ENCODE results near the gene SLC19A3.
"Not testable (repeated sequence)": the region's sequence is repeated elsewhere in the genome, so short reads cannot be mapped to it uniquely, and the experiment has no call there.

Gene SLC19A3

GRCh38 chr2:227703961-227704360 is 13.9 kb downstream of the SLC19A3 start:
- DNase-seq: no peak

- no peak for DNase-seq
Observed at GRCh38 chr2:227703280-227703732, 14.5 kb downstream of the SLC19A3 start.

GRCh38 chr2:227701556-227701955 is 16.3 kb downstream of the SLC19A3 start:
- DNase-seq: no peak

DNA sequence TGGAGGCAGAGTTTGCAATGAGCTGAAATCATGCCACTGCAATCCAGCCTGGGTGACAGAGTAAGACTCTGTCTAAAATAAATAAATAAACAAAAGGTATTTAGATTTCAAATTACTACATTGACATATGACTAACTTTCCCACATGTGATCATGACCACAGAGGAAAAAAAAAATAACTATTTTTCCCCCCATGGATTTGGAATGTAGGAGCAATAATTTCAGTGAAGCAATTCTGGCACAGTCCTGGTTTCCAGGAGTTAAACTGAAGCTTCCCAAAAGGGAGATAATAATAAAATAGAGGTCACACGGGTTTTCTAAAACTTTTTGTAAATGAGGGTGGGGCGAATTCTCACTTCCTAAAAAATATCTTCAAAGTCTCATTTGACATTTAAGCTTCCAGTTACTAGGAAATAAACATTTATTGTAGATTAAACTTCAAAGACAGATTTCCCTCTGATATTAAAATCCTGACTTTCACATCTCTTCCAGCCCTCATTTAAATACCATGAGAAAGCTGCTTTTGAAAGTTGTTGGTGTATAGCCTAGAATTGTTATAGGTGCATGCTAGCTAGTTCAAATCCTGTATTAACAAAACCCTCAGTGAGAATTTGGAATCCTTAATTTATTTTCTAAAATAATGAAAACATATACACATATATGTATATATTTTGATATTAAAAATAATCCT is 20.7 kb downstream of the SLC19A3 start:
- no peak for DNase-seq

- no peak for DNase-seq
Observed at GRCh38 chr2:227687189-227687588, 30.6 kb downstream of the SLC19A3 start.

- no peak for DNase-seq
Observed at GRCh38 chr2:227684258-227684657, 33.6 kb downstream of the SLC19A3 start.

GRCh38 chr2:227677928-227678327 is 39.9 kb downstream of the SLC19A3 start:
- no peak for DNase-seq

DNA sequence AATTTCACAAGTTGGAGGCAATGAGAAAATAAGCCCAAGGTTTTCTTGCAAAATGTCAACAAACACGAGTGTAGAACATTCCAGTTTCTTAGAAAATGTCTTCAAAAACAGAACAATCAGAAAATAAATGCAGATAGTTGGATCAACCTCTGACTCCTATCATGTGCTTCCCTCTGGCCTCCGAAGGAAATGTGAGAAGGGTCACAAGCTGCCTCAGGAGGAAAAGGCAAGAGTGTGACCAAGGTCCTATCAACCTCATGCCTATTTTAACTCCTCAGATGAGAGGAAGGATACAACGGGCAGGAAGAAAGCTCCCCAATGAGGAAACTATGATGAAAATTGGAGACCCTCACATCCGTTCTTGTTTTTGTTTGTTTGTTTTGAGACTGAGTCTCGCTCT is 43.3 kb downstream of the SLC19A3 start:
- no peak for DNase-seq

DNA sequence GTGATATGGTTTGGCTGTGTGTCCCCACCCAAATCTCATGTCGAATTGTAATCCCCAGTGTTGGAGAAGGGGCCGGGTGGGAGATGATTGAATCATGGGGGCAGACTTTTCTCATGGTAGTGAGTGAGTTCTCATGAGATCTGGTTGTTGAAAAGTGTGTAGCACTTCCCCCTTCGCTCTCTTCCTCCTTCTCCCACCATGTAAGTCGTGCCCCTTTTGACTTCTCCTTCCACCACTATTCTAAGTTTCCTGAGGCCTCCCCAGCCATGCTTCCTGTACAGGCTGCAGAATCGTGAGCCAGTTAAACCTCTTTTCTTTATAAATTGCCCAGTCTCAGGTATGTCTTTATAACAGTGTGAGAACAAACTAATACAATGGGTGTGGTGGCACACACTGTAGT is 44.2 kb downstream of the SLC19A3 start:
- not testable (repeated sequence) for DNase-seq

DNA sequence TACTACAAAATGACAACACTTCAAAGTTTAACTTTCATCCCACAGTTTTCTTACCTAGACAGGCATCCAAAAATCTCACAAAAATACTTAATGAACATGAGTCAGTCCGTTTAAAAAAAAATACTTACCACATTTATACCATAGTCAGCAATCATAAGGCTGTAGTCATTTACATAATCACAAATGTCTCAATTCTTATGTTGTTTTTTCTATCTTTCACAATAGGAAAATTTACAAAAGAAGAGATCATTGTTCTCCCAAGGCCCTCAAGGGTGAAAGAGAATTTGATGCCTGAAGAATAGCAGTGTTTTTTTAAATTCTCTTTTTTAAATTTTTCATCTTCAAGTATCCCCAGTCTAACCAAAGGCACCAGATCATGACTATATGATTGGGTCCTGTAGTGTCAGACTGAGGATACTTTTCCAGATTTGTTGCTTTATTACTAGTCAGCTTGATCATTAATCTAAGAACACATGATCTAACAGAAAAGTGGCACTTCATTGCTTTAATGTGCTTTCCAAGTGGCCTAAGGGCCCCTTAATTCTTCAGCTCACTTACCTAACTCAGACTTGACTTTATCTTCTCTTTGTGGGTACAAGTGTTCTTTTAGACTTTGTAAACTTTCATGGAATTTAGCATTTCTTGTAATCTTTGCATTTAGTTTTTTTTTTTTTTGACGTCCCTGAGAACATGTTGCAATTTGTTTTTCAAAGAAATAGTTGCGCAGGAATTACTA is 46.5 kb downstream of the SLC19A3 start:
- no peak for DNase-seq

- not testable (repeated sequence) for DNase-seq
Observed at GRCh38 chr2:227666631-227667170, 51.1 kb downstream of the SLC19A3 start, which contains the start of gene SCYGR5. Gene SCYGR5, plus strand, starts transcription at chr2:227666804. Its CDS starts 0 bp downstream, at chr2:227666804.

- DNase-seq: no peak
Observed at GRCh38 chr2:227665189-227665940, 52.5 kb downstream of the SLC19A3 start.

GRCh38 chr2:227661827-227662226 is 56.0 kb downstream of the SLC19A3 start:
- DNase-seq: no peak

DNA sequence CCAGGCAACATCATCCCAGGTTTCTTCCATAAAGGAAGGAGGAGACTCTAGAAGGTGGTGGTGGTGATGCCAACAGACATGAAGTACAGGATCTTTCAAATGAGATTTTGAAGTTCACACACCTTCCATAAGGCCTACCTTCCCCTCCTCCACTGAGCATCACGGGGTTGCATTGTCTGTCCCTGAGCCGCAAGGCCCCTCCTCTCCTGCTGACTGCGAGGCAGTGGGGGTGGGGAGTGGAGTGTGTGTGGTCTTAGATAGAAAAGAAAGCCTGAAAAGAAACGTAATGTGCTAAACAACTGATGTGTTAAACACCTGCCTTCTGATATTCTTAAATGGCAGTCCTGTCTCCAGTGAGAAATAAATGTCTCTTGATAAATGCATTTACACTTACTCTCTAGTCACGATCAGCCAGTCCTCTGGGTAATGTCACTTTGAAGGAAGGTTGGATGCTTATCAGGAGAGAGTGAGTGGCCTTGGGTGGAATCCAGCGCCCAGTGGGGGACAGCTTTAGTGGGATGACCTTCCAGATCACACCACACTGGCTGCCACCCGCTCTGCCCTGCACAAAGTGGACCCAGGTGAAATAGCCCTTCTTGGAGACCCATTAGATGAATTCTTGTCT is 56.7 kb downstream of the SLC19A3 start:
- no peak for DNase-seq

DNA sequence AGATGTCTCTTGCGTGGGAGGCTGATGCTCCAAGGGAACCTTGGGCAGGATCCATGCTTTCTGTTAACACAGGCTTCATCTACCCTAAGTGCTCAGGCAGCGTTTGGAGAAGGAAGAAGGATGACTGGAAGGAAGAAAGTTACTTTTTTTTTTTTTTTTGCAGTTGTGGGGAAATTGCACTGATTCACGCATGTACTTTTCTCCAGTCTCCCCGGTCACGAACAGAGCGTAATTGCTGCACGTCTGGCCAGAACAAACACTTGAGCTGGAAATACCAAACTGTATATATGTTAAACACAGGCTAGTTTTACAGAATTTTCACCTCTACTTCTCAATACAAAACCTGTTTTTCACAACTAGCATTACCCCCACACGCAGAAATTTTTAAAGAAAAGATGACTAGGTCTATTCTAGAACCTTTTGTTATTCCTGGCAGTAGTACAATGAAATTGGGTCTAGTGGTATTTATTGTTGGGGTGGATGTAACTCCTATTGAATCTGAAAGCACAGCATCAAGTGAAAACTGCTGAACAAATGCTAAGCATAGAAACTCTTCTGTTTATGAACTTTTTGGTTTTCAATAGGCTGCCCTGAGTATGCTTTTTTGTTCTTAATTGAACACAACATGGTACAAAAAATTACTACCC is 60.5 kb downstream of the SLC19A3 start:
- no peak for DNase-seq

GRCh38 chr2:227655454-227655853 is 62.4 kb downstream of the SLC19A3 start:
- no peak for DNase-seq

DNA sequence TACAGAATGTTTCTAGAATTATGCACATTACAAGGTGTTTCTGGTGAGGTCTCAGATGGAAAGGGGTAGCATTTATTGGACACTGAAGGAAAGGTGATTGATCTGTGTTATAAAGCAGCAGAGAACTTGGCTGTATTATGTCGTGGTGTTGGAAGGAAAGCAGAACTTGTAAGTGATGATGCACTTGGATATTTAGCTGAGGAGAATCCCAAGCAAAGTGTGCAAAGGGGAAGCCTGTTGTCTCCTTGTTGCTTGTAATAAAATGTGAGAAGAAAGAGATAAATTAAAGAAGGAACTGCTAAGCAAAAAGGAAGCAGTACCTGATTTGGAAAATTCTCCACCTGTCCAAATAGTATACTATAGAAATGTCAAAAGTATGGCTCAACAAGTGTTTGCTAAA is 63.4 kb downstream of the SLC19A3 start:
- DNase-seq: no peak

- no peak for DNase-seq
Observed at GRCh38 chr2:227653419-227653818, 64.4 kb downstream of the SLC19A3 start.

- DNase-seq: no peak
Observed at GRCh38 chr2:227643990-227644551, 73.8 kb downstream of the SLC19A3 start.

GRCh38 chr2:227642656-227643055 is 75.2 kb downstream of the SLC19A3 start:
- no peak for DNase-seq

GRCh38 chr2:227634201-227634600 is 83.6 kb downstream of the SLC19A3 start:
- DNase-seq: no peak

Measured in right kidney (tissue), 1 donor.